ENCODE results near the gene EGFLAM. TPM values are rescaled to one million over a fixed set of nuclear protein-coding genes. Genes with fewer than 3 reads are reported as not detected.

The EGFLAM gene
- total RNA-seq, 1 donor from 2014 or later: 4.3 TPM

DNA sequence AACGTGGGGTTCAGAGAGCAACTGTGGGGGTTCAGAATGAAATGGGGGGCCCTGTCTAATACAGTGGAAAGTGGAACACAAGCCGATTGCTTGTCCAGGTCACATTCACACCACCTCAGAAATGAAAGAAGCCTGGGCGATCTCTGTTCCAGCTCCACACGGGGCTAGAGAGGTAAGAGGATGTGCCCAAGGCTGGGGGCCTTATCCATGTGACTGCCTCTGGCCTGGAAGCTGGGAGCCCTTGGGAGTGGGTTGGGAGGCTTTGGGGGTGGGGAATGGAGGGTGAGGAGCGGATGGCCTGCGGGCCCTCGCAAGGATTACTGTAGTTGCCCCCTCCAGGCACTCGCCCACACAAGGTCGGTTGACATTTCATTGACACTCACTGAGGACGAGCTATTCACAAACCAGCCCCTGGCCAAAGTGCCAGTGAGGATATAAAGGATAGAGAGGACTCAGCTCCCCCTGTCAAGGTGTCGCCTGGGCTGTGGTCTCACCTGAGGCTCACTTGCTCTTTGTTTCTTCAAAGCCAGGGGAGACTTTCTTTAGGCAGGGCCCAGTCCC lies 211.4 kb downstream of the EGFLAM start:
- DNase-seq (ENCODE audit: low spot score): no peak

GRCh38 chr5:38471709-38472108 lies 213.3 kb downstream of the EGFLAM start:
- DNase-seq (ENCODE audit: low spot score): no peak

DNA sequence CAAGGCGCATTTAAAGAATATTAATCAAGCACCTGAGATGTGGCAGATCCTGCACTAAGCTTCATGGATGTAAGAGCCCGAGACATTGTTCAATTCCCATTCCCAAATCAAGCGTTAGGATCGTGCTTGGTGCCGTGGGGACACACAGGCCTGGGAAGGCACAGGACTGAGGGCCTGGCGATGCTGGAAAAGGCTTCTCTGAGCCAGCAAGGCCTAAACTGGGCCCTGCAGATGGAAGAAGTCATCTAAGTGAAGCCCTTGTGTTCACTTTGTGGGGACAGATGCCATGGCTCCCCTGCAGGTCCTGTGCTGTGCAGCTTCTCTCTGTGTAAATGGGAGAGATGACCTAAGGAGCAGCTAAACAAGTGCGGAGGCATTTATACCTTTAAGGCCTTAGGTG lies 214.2 kb downstream of the EGFLAM start:
- no peak for DNase-seq (ENCODE audit: low spot score)

GRCh38 chr5:38473008-38473407 lies 214.6 kb downstream of the EGFLAM start:
- peak; percentile 23 for DNase-seq (ENCODE audit: low spot score)

GRCh38 chr5:38478166-38478565 lies 219.8 kb downstream of the EGFLAM start:
- DNase-seq (ENCODE audit: low spot score): no peak

DNA sequence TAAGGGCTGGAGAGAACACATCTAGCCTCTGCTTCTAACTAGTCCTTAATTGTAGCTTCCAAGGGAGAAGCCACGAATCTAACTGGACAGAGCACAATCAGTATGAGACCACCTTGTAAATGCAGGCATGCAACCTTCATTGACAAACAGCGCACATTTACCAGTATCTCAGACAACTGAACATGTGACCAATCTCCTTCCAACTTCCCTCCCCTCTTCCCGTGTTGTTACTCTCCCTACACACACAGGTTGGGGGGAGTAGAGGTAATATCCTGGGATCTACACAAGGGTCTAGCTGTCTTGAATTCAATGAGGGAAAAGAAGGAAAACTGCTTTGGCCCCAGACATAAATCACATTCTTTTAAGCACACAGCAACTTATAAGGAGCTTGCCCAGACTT lies 220.5 kb downstream of the EGFLAM start:
- DNase-seq (ENCODE audit: low spot score): no peak

DNA sequence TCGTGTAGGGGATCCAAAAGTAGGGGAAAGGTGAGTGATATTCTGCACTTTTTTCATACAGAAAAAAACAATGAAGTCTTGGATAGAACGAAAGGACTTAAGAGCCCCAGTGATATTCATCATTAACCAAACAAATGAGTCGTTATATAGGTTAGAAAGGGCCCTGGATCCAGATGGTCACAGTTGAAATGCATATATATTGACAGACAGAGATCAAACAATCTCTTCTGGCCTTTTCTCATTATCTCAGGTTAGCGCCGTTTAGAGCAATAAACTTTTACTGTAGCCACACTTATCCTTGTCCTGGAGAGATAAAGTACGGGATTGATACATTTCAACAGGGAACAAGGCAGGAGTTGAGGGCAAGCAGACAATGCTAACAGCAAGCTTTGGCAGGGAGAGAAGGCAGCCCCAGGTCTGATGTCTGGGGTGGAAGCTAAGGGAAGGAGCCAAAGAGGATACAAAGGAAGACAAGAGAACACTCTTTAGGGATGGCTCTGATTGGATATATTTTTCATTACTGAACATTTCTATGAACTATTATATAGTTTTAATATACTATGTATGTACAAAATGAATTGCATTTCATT lies 221.1 kb downstream of the EGFLAM start:
- DNase-seq (ENCODE audit: low spot score): no peak

- DNase-seq (ENCODE audit: low spot score): no peak
Observed at GRCh38 chr5:38483805-38484398, 225.5 kb downstream of the EGFLAM start.

GRCh38 chr5:38494175-38494574 lies 235.8 kb downstream of the EGFLAM start:
- DNase-seq (ENCODE audit: low spot score): no peak

GRCh38 chr5:38494763-38495162 lies 236.4 kb downstream of the EGFLAM start:
- DNase-seq (ENCODE audit: low spot score): no peak

GRCh38 chr5:38497946-38498345 lies 239.6 kb downstream of the EGFLAM start:
- DNase-seq (ENCODE audit: low spot score): no peak

GRCh38 chr5:38500573-38501260 lies 242.4 kb downstream of the EGFLAM start:
- no peak for DNase-seq (ENCODE audit: low spot score)

- DNase-seq (ENCODE audit: low spot score): no peak
Observed at GRCh38 chr5:38506302-38506701, 247.9 kb downstream of the EGFLAM start.

- no peak for DNase-seq (ENCODE audit: low spot score)
Observed at GRCh38 chr5:38509185-38509584, 250.8 kb downstream of the EGFLAM start.
